ENCODE data around the gene SMIM15.

SMIM15 gene

GRCh38 chr5:61168951-61169350 lies 6.7 kb upstream of the SMIM15 start:
- no peak overlapping the region for H3K4me3 ChIP-seq (ENCODE audit: low read depth in 1 of 2, low read length in 1 of 2)
- no peak for TF ChIP-seq CTCF (IDR thresholded peaks at IDR 0.05)
- no peak overlapping the region for H3K27ac ChIP-seq
- H3K4me1 ChIP-seq (ENCODE audit: control insufficient read depth in 1 of 2, insufficient read depth in 1 of 2, low read depth in 1 of 2, low read length in 1 of 2), result no peaks in the 10 kb centered on the region
- no peaks in the 10 kb centered on the region for H3K9me3 ChIP-seq
- no peaks in the 10 kb centered on the region for H3K36me3 ChIP-seq
- H3K27me3 ChIP-seq, result no peaks in the 10 kb centered on the region

- Histone ChIP-seq H3K9me3 (no peaks in the 10 kb centered on the region), H3K4me3 (ENCODE audit: low read depth in 1 of 2, low read length in 1 of 2) (no peak overlapping the region), H3K4me1 (ENCODE audit: control insufficient read depth in 1 of 2, insufficient read depth in 1 of 2, low read depth in 1 of 2, low read length in 1 of 2) (peaks cover 7 to 10% of the 10 kb centered on the region in 2 experiments), H3K27ac (no peak overlapping the region), H3K27me3 (no peaks in the 10 kb centered on the region), H3K36me3 (no peaks in the 10 kb centered on the region)
- no peak for TF ChIP-seq CTCF (IDR thresholded peaks at IDR 0.05)
Observed at GRCh38 chr5:61167382-61167781, 5.1 kb upstream of the SMIM15 start.

GRCh38 chr5:61163905-61164304 lies 1.6 kb upstream of the SMIM15 start:
- no peak for TF ChIP-seq CTCF (IDR thresholded peaks at IDR 0.05)
- no peak overlapping the region for H3K4me3 ChIP-seq (ENCODE audit: low read depth in 1 of 2, low read length in 1 of 2)
- H3K27ac ChIP-seq, result peak overlapping the region; percentile 87
- no peaks in the 10 kb centered on the region for H3K27me3 ChIP-seq
- peaks cover 36 to 38% of the 10 kb centered on the region in 2 experiments for H3K4me1 ChIP-seq (ENCODE audit: control insufficient read depth in 1 of 2, insufficient read depth in 1 of 2, low read depth in 1 of 2, low read length in 1 of 2)
- no peaks in the 10 kb centered on the region for H3K36me3 ChIP-seq
- no peaks in the 10 kb centered on the region for H3K9me3 ChIP-seq

- Histone ChIP-seq H3K9me3 (no peaks in the 10 kb centered on the region), H3K4me3 (ENCODE audit: low read depth in 1 of 2, low read length in 1 of 2) (peak overlapping the region; percentile 79 to 96), H3K27ac (peak overlapping the region; percentile 87), H3K27me3 (no peaks in the 10 kb centered on the region), H3K36me3 (no peaks in the 10 kb centered on the region), H3K4me1 (ENCODE audit: control insufficient read depth in 1 of 2, insufficient read depth in 1 of 2, low read depth in 1 of 2, low read length in 1 of 2) (peaks cover 39 to 41% of the 10 kb centered on the region in 2 experiments)
- TF ChIP-seq CTCF (IDR thresholded peaks at IDR 0.05), result no peak
Observed at GRCh38 chr5:61162832-61163567, 732 bp upstream of the SMIM15 start.

GRCh38 chr5:61160497-61160896 lies 1.8 kb downstream of the SMIM15 start:
- no peaks in the 10 kb centered on the region for H3K9me3 ChIP-seq
- no peaks in the 10 kb centered on the region for H3K36me3 ChIP-seq
- peaks cover 39 to 48% of the 10 kb centered on the region in 2 experiments for H3K4me1 ChIP-seq (ENCODE audit: control insufficient read depth in 1 of 2, insufficient read depth in 1 of 2, low read depth in 1 of 2, low read length in 1 of 2)
- H3K27ac ChIP-seq, result no peak overlapping the region
- TF ChIP-seq CTCF (IDR thresholded peaks at IDR 0.05), result no peak
- H3K4me3 ChIP-seq (ENCODE audit: low read depth in 1 of 2, low read length in 1 of 2), result no peak overlapping the region
- no peaks in the 10 kb centered on the region for H3K27me3 ChIP-seq

Data from neutrophil (primary cell).